Endothelial cell of umbilical vein (primary cell): Measurements from ENCODE around the gene GSG1L. TPM values are rescaled to one million over a fixed set of nuclear protein-coding genes. Genes with fewer than 3 reads are reported as not detected.

Source experiments
- BruUV-seq: library from RNA; stranded (reverse); fragments of 400-500 nt; replicated peaks from 2 replicates; lab custom pipeline; 2021; lab: Mats Ljungman, UMichigan
- CTCF ChIA-PET: fragments of 300-600, 350-600 bp; sonication (Branson Sonifier 250); formaldehyde crosslinking; loops from one replicate; lab custom pipeline; 2021; ENCODE audit warnings: antibody characterized with exemption, inconsistent platforms; lab: Charles Lee
- POLR2A ChIA-PET: fragments of 300-600, 350-600 bp; sonication (Branson Sonifier 250); formaldehyde crosslinking; loops from one replicate; lab custom pipeline; 2021; ENCODE audit warnings: antibody characterized with exemption, inconsistent platforms; lab: Charles Lee
- DNase-seq: peaks from one replicate; pipeline ENCODE4 v3.0.0-alpha.2; 2011; ENCODE audit warnings: low read depth, low spot score
- FAIRE-seq: peaks from 2 replicates; lab custom pipeline; 2011; peaks lifted over from hg19 to GRCh38; lab: Jason Lieb, UNC
- H2AFZ ChIP-seq: 2 replicates; pipeline ENCODE4 v1.6.0; 2012; ENCODE audit warnings: low read depth, low read length, control low read depth, inconsistent platforms
- H3K27ac ChIP-seq: 2 replicates; pipeline ENCODE4 v1.5.1; 2011; ENCODE audit warnings: low read depth, mild to moderate bottlenecking, control low read depth, low read length, moderate library complexity; ENCODE audit not compliant: insufficient read depth
- H3K27me3 ChIP-seq, 2 experiments: 2 replicates each; pipeline versions ENCODE4 v1.6.0 to v1.6.1; 2011; ENCODE audit warnings: low read length in 2 of 2, mixed read lengths in 1 of 2; ENCODE audit not compliant: control insufficient read depth in 2 of 2, insufficient read depth in 2 of 2
- H3K36me3 ChIP-seq, 2 experiments: 2 replicates in 1 of 2; 3 replicates in 1 of 2; pipeline ENCODE4 v1.5.1; 2011; ENCODE audit warnings: low read length in 2 of 2, mild to moderate bottlenecking in 1 of 2, moderate library complexity in 1 of 2; ENCODE audit not compliant: control insufficient read depth in 2 of 2, insufficient read depth in 2 of 2; ENCODE audit errors: extremely low read depth in 1 of 2
- H3K4me1 ChIP-seq: 3 replicates; pipeline ENCODE4 v1.5.1; 2011; ENCODE audit warnings: mild to moderate bottlenecking, low read length; ENCODE audit not compliant: control insufficient read depth, insufficient read depth; ENCODE audit errors: extremely low read depth
- H3K4me2 ChIP-seq: 2 replicates; pipeline ENCODE4 v1.6.1; 2011; ENCODE audit warnings: low read length, control low read depth, mixed read lengths; ENCODE audit not compliant: insufficient read depth
- H3K4me3 ChIP-seq, 3 experiments: fragments of 200-600 bp in 1 of 3; sonication (generic), shearing (Covaris generic) in 1 of 3; replicated peaks in 1 of 3; 2 replicates each; pipeline ENCODE4 v1.5.1; 2011 to 2016; ENCODE audit warnings: control low read depth in 3 of 3, low read length in 3 of 3, mild to moderate bottlenecking in 2 of 3, inconsistent platforms in 1 of 3, low read depth in 1 of 3, moderate library complexity in 1 of 3; ENCODE audit not compliant: insufficient read depth in 1 of 3
- H3K79me2 ChIP-seq: 2 replicates; pipeline ENCODE4 v1.6.0; 2012; ENCODE audit warnings: low read length, inconsistent platforms; ENCODE audit not compliant: control insufficient read depth, insufficient read depth
- H3K9ac ChIP-seq: replicated peaks from 2 replicates; pipeline ENCODE3; 2011; ENCODE audit warnings: low read length, control low read depth; ENCODE audit not compliant: insufficient read depth; ENCODE audit errors: extremely low read depth
- H3K9me1 ChIP-seq: replicated peaks from 3 replicates; pipeline ENCODE4 v1.6.0; 2011; ENCODE audit warnings: mild to moderate bottlenecking, low read length; ENCODE audit not compliant: control insufficient read depth, insufficient read depth; ENCODE audit errors: extremely low read depth
- H3K9me3 ChIP-seq: replicated peaks from 2 replicates; pipeline ENCODE4 v1.5.1; 2012; ENCODE audit warnings: low read length, inconsistent platforms; ENCODE audit not compliant: control insufficient read depth, insufficient read depth
- H4K20me1 ChIP-seq: replicated peaks from 2 replicates; pipeline ENCODE3; 2011; ENCODE audit warnings: mild to moderate bottlenecking, low read length; ENCODE audit not compliant: control insufficient read depth, insufficient read depth; ENCODE audit errors: extremely low read depth
- GATA2 ChIP-seq: IDR thresholded peaks from 2 replicates; pipeline ENCODE4 v1.7.0; 2011; ENCODE audit warnings: low read depth, mild to moderate bottlenecking, moderate library complexity, mixed read lengths, low read length; ENCODE audit not compliant: insufficient read length, insufficient read depth
- MYC ChIP-seq: IDR thresholded peaks from one replicate; pipeline ENCODE4 v1.6.1; 2011; ENCODE audit warnings: mild to moderate bottlenecking, low read depth, low read length
- POLR2A ChIP-seq: IDR thresholded peaks from 2 replicates; pipeline ENCODE4 v1.6.1; 2012; ENCODE audit warnings: low read depth, mild to moderate bottlenecking, control low read depth, low read length
- POLR2AphosphoS5 ChIP-seq: IDR thresholded peaks from 2 replicates; pipeline ENCODE4 v1.6.1; 2012; ENCODE audit warnings: low read depth, mild to moderate bottlenecking, control low read depth, low read length, moderate library complexity; ENCODE audit not compliant: insufficient read depth
- dilution Hi-C: fragments of 300-500 bp; cut with MboI; formaldehyde crosslinking; loops from one replicate; pipeline ENCODE4 v1.15.0; 2019; ENCODE audit warnings: low sequenced_read_pairs; ENCODE audit not compliant: extremely low pct_ligation_motif_present
- intact Hi-C: fragments of 100-400 bp; cut with micrococcal nuclease; formaldehyde crosslinking; loops from one replicate; pipeline ENCODE4 v1.10.0; 2022
- polyA plus RNA-seq, 4 experiments: library from polyadenylated mRNA; depleted of rRNA in 3 of 4; stranded (reverse) in 3 of 4; unstranded in 1 of 4; fragments of >200 nt; gene quantifications; 2 replicates each; pipeline versions ENCODE4 v1.2.1 to v1.2.3, GENCODE V29; 2011 to 2012; ENCODE audit warnings: missing spikeins in 1 of 4
- total RNA-seq: library from RNA; stranded (reverse); gene quantifications from 2 replicates; pipeline ENCODE4 v1.2.3, GENCODE V29; 2021
- TF ChIP-seq, protein P1 (sequence below): IDR thresholded peaks from 2 replicates; pipeline ENCODE4 v1.6.1; 2011; ENCODE audit not compliant: insufficient read depth, insufficient read length

GSG1L gene
- total and polyA plus RNA-seq, 2 donors (not counting 3 experiments of a cell fraction or from before 2014, with no cell fraction given), result 0.06 TPM; not detected in 1

GRCh38 chr16:27753563-27753962, 310.0 kb downstream of the GSG1L start:
- TF ChIP-seq, protein P1, sequence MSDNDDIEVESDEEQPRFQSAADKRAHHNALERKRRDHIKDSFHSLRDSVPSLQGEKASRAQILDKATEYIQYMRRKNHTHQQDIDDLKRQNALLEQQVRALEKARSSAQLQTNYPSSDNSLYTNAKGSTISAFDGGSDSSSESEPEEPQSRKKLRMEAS, result no peak
- TF ChIP-seq POLR2A, result no peak
- Histone ChIP-seq H3K79me2 (no peaks in the 10 kb centered on the region), H3K4me2 (no peak overlapping the region), H3K9ac (no peak overlapping the region), H3K9me1 (no peaks in the 10 kb centered on the region), H2AFZ (no peak overlapping the region), H3K36me3 (peaks cover 0 to 2% of the 10 kb centered on the region in 2 experiments), H3K9me3 (no peaks in the 10 kb centered on the region), H3K27ac (no peak overlapping the region), H3K27me3 (no peaks in the 10 kb centered on the region), H4K20me1 (no peaks in the 10 kb centered on the region), H3K4me3 (no peak overlapping the region), H3K4me1 (no peaks in the 10 kb centered on the region)
- ChIA-PET POLR2A (no interaction called here), CTCF (interaction anchor here (1.1 to 1.2 kb wide), 2 partner anchors 8 to 63 kb away, joined by 3 read pairs; no protein-coding TSS in a partner anchor)
- intact Hi-C loops, result no loop called here
- FAIRE-seq, result no peak
- no TSS peak for BruUV-seq
- dilution Hi-C loops, result no loop called here
- no peak for DNase-seq

DNA sequence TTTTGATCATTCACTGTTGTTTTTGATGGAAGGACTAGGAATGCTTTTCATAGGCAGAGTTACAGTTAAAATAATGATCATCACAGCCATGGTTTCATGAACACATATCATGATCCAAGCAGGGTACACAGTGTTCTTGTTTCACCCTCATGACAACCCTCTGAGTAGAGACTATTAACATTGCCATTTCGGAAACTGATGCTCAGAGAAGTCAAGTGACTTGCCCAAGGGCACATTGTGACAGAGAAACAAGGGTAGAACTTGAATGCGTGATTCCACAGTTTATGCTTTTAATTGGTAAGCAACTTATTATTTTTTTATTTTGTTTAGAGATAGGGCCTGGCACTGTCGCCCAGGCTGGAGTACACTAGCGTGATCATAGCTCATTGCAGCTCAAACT, 311.3 kb downstream of the GSG1L start:
- Histone ChIP-seq H2AFZ (no peak overlapping the region), H3K27ac (no peak overlapping the region), H3K4me2 (no peak overlapping the region), H3K27me3 (no peaks in the 10 kb centered on the region), H3K79me2 (no peaks in the 10 kb centered on the region), H3K36me3 (peaks cover 0 to 2% of the 10 kb centered on the region in 2 experiments), H3K4me1 (no peaks in the 10 kb centered on the region), H4K20me1 (no peaks in the 10 kb centered on the region), H3K9ac (no peak overlapping the region), H3K4me3 (no peak overlapping the region), H3K9me1 (no peaks in the 10 kb centered on the region), H3K9me3 (no peaks in the 10 kb centered on the region)
- DNase-seq (no peak), FAIRE-seq (peak; percentile 12)
- ChIA-PET CTCF (no interaction called here), POLR2A (no interaction called here)
- TF ChIP-seq POLR2AphosphoS5, result no peak
- no peak for TF ChIP-seq GATA2
- no peak for TF ChIP-seq MYC
- TF ChIP-seq POLR2A, result no peak
- dilution Hi-C loops (no loop called here), intact Hi-C loops (no loop called here)
- no TSS peak for BruUV-seq
